Brain microvascular endothelial cell (primary cell): Measurements from ENCODE around the gene SLU7.
A peak's percentile ranks its signal among the peaks of the same experiment; 100 is the strongest.

Experiments
- DNase-seq: peaks from one replicate; pipeline ENCODE4 v3.0.0-alpha.2; 2020
- H3K27ac ChIP-seq: fragments of 250-450 bp; sonication (Bioruptor Pico); 2 replicates; pipeline ENCODE4 v1.5.1; 2020; ENCODE audit warnings: mild to moderate bottlenecking, moderate library complexity
- H3K27me3 ChIP-seq: fragments of 250-450 bp; sonication (Bioruptor Pico); replicated peaks from 2 replicates; pipeline ENCODE4 v1.5.1; 2020; ENCODE audit warnings: mild to moderate bottlenecking
- H3K36me3 ChIP-seq: fragments of 250-450 bp; sonication (Bioruptor Pico); replicated peaks from 2 replicates; pipeline ENCODE4 v1.5.1; 2020; ENCODE audit warnings: mild to moderate bottlenecking
- H3K4me3 ChIP-seq: 2 replicates; pipeline ENCODE4 v1.5.1; 2011; ENCODE audit warnings: low read depth, mild to moderate bottlenecking, control low read depth, low read length, moderate library complexity
- in situ Hi-C: cut with HindIII; loops from 2 replicates; pipeline ENCODE4 v1.10.0; 2017; ENCODE audit warnings: low sequenced_read_pairs, low pct_ligation_motif_present
- TF ChIP-seq, protein P1 (sequence below): IDR thresholded peaks from 2 replicates; pipeline ENCODE4 v1.5.1; 2011; ENCODE audit warnings: low read depth, mild to moderate bottlenecking, moderate library complexity, low read length, control low read depth, inconsistent platforms; ENCODE audit errors: missing control alignments

The SLU7 gene

DNA sequence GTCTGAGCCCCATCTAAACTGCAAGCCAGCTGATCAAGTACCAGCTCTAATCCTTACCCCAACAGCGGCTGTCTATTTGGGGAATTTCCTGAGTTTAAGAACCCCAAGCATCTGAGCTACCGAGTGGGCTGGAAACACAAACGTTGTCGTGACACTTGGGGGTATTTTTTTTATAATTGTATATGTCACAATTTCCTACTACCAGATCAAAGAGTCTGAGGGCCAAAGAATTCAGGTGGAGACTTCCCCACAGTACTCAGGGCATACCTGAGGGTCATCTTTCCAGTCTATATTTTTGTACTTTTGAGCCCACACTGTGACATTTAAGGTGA lies 45.6 kb upstream of the SLU7 start:
- Histone ChIP-seq H3K36me3 (no peaks in the 10 kb centered on the region), H3K4me3 (no peak overlapping the region), H3K27me3 (no peaks in the 10 kb centered on the region), H3K27ac (peak overlapping the region; percentile 19)
- TF ChIP-seq, protein P1, sequence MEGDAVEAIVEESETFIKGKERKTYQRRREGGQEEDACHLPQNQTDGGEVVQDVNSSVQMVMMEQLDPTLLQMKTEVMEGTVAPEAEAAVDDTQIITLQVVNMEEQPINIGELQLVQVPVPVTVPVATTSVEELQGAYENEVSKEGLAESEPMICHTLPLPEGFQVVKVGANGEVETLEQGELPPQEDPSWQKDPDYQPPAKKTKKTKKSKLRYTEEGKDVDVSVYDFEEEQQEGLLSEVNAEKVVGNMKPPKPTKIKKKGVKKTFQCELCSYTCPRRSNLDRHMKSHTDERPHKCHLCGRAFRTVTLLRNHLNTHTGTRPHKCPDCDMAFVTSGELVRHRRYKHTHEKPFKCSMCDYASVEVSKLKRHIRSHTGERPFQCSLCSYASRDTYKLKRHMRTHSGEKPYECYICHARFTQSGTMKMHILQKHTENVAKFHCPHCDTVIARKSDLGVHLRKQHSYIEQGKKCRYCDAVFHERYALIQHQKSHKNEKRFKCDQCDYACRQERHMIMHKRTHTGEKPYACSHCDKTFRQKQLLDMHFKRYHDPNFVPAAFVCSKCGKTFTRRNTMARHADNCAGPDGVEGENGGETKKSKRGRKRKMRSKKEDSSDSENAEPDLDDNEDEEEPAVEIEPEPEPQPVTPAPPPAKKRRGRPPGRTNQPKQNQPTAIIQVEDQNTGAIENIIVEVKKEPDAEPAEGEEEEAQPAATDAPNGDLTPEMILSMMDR = no peak
- in situ Hi-C loops = no loop called here
- no peak for DNase-seq

DNA sequence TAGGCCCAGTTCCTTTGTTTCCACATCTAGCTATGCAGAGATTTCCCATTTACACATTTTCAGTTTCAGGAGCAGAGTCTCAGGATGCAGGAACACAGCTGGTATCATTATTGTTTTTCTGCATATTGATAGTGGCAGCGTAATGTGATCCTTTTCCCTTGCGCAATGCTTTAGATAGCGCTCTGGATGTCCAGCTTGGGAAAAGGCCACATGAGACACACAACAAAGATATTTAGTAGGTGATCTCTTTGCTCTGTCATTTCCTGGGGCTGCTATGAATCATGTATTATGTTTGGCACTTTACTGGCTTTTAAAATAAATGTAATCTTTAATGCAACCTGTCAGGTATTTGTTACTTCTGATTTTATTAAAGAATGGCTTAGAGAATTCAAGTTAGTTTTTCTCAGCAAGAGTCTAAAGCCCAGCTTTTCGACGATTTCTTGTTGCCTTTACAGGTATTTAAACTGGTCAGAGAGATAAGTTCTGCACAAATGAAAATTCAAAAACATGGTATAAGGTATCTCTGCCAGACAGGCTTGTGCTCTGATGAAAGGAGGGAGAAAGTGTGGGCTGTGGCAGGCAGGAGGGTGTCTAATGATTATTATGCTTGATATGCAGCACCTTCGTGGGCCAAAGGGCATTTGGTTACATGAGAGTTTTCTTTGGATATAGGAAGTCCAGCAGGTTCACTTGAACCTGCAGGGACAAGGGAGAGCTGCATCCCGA lies 45.0 kb upstream of the SLU7 start:
- H3K27ac ChIP-seq = peak overlapping the region; percentile 29
- in situ Hi-C loops = no loop called here
- TF ChIP-seq, protein P1 = no peak
- DNase-seq = peak; percentile 85
- H3K36me3 ChIP-seq = no peaks in the 10 kb centered on the region
- H3K27me3 ChIP-seq = no peaks in the 10 kb centered on the region
- no peak overlapping the region for H3K4me3 ChIP-seq

DNA sequence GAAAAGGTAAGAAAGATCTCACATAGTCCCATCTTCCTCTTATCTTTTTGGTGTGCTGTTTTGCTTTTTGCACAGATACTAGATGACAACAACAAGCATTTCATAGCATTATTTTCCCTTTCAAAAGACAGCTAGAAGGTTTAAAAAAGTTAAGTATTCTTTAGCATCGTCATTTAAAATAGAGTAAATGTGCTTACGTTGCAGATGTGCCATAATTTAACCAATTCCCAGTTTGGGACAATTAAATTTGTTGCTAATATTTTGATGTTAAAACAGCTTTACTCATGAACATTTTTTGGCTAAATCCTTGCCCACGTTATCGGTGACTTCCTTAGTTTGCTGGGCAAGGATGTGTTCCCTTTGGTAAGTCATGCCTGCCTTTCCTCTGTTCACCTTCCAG lies 44.3 kb upstream of the SLU7 start:
- Histone ChIP-seq H3K27me3 (no peaks in the 10 kb centered on the region), H3K4me3 (no peak overlapping the region), H3K36me3 (no peaks in the 10 kb centered on the region), H3K27ac (peak overlapping the region; percentile 29)
- DNase-seq = no peak
- TF ChIP-seq, protein P1 = no peak
- in situ Hi-C loops = no loop called here

DNA sequence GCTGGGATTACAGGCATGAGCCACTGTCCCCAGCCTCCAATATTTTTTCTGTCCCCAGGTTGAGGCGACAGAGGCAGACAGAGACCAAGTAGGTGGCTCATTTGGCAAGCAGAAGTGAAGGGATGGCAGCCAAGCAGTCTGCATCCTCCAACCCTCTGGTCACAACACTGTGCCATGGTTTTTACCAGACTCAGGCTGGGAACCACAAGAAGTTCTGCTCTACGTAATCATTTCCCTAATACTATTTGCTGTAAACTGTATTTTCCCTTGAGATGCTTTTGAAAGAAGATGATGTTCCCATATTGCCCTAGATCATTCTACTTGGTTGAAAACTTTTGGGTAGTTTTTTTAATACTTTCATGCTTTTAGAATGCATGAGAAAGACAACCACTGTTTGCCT lies 43.3 kb upstream of the SLU7 start:
- H3K27me3 ChIP-seq = no peaks in the 10 kb centered on the region
- in situ Hi-C loops = no loop called here
- H3K27ac ChIP-seq = no peak overlapping the region
- TF ChIP-seq, protein P1 = no peak
- no peak overlapping the region for H3K4me3 ChIP-seq
- no peaks in the 10 kb centered on the region for H3K36me3 ChIP-seq
- no peak for DNase-seq

DNA sequence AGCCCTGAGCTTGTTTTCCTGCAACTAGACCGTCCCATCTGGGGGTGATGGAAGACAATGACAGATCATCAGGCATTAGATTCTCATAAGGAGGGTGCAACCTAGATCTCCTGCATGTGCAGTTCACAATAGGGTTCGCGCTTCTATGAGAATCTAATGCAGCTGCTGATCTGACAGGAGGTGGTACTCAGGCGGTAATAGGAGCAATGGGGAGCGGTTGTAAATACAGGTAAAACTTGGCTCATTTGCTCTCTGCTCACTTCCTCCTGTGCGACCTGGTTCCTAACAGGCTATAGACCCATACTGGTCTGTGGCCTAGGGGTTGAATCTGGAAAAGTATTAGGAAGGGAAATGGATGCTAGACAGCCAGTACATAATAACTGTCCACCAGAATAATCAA lies 42.5 kb upstream of the SLU7 start:
- in situ Hi-C loops = no loop called here
- no peak overlapping the region for H3K4me3 ChIP-seq
- no peak overlapping the region for H3K27ac ChIP-seq
- DNase-seq = no peak
- no peaks in the 10 kb centered on the region for H3K36me3 ChIP-seq
- H3K27me3 ChIP-seq = no peaks in the 10 kb centered on the region
- TF ChIP-seq, protein P1 = no peak
